GM18858 (cell line): ENCODE measurements around the gene VMP1.

Experiments
- ATAC-seq: cut with Tn5 transposase; IDR thresholded peaks from one replicate; pipeline ENCODE4 v1.9.1; 2021; ENCODE audit not compliant: unreplicated experiment

Gene VMP1

GRCh38 chr17:59707971-59708430, 547 bp downstream of the VMP1 start:
- no peak for ATAC-seq

GRCh38 chr17:59711936-59712335, 4.5 kb downstream of the VMP1 start:
- no peak for ATAC-seq

GRCh38 chr17:59712862-59713261, 5.4 kb downstream of the VMP1 start:
- no peak for ATAC-seq

- ATAC-seq, result no peak
Measured at GRCh38 chr17:59714255-59714654, 6.8 kb downstream of the VMP1 start.

GRCh38 chr17:59716427-59716826, 9.0 kb downstream of the VMP1 start:
- no peak for ATAC-seq

GRCh38 chr17:59719526-59719925, 12.1 kb downstream of the VMP1 start:
- no peak for ATAC-seq

GRCh38 chr17:59722623-59723022, 15.2 kb downstream of the VMP1 start:
- no peak for ATAC-seq

- ATAC-seq, result no peak
Measured at GRCh38 chr17:59723041-59723440, 15.6 kb downstream of the VMP1 start.

- no peak for ATAC-seq
Measured at GRCh38 chr17:59723607-59724006, 16.2 kb downstream of the VMP1 start.

- no peak for ATAC-seq
Measured at GRCh38 chr17:59725691-59726090, 18.2 kb downstream of the VMP1 start.

GRCh38 chr17:59727817-59728533, 20.5 kb downstream of the VMP1 start:
- no peak for ATAC-seq

- no peak for ATAC-seq
Measured at GRCh38 chr17:59730268-59730834, 22.9 kb downstream of the VMP1 start.

GRCh38 chr17:59733697-59734096, 26.2 kb downstream of the VMP1 start:
- ATAC-seq, result no peak

- no peak for ATAC-seq
Measured at GRCh38 chr17:59734226-59734625, 26.8 kb downstream of the VMP1 start.

- no peak for ATAC-seq
Measured at GRCh38 chr17:59737324-59737723, 29.9 kb downstream of the VMP1 start.

- no peak for ATAC-seq
Measured at GRCh38 chr17:59743842-59744241, 36.4 kb downstream of the VMP1 start.

- ATAC-seq, result no peak
Measured at GRCh38 chr17:59745040-59745439, 37.6 kb downstream of the VMP1 start.

GRCh38 chr17:59746849-59747445, 39.5 kb downstream of the VMP1 start:
- no peak for ATAC-seq

GRCh38 chr17:59748591-59748990, 41.1 kb downstream of the VMP1 start:
- ATAC-seq, result no peak

- no peak for ATAC-seq
Measured at GRCh38 chr17:59751955-59752413, 44.5 kb downstream of the VMP1 start.

GRCh38 chr17:59752446-59752845, 45.0 kb downstream of the VMP1 start:
- no peak for ATAC-seq

GRCh38 chr17:59752922-59753321, 45.5 kb downstream of the VMP1 start:
- ATAC-seq, result no peak
